DND-41 (cell line): ENCODE measurements around the gene MAP2K2.
"Not testable (repeated sequence)": the region's sequence is repeated elsewhere in the genome, so short reads cannot be mapped to it uniquely, and the experiment has no call there.

Experiments used
- ATAC-seq: fragments of 200-7000 bp; cut with Tn5 transposase; 3 replicates; pipeline ENCODE4 v1.9.1; 2021; ENCODE audit warnings: low read depth; ENCODE audit not compliant: insufficient read depth
- DNase-seq: peaks from one replicate; pipeline ENCODE4 v3.0.0-alpha.2; 2020
- H2AFZ ChIP-seq: 2 replicates; pipeline ENCODE4 v1.6.0; 2012; ENCODE audit warnings: low read depth, low read length
- H3K27ac ChIP-seq: 2 replicates; pipeline ENCODE4 v1.5.1; 2012; ENCODE audit warnings: low read length, inconsistent platforms
- H3K27me3 ChIP-seq: fragments of 200-600 bp; sonication (generic); 2 replicates; pipeline ENCODE4 v1.6.0; 2012; ENCODE audit warnings: low read length, mild to moderate bottlenecking, inconsistent platforms; ENCODE audit not compliant: insufficient read depth, poor library complexity
- H3K36me3 ChIP-seq: 2 replicates; pipeline ENCODE4 v1.5.1; 2012; ENCODE audit warnings: low read length, inconsistent platforms; ENCODE audit not compliant: insufficient read depth
- H3K4me1 ChIP-seq: 2 replicates; pipeline ENCODE4 v1.5.1; 2012; ENCODE audit warnings: mild to moderate bottlenecking, low read length; ENCODE audit not compliant: insufficient read depth
- H3K4me2 ChIP-seq: 2 replicates; pipeline ENCODE4 v1.6.0; 2012; ENCODE audit warnings: mild to moderate bottlenecking, moderate library complexity, low read length, inconsistent platforms; ENCODE audit not compliant: insufficient read depth
- H3K4me3 ChIP-seq, 2 experiments: fragments of 200-600 bp in 1 of 2; shearing (Covaris generic) in 1 of 2; 2 replicates each; pipeline ENCODE4 v1.5.1; 2012 to 2016; ENCODE audit warnings: inconsistent platforms in 2 of 2, low read length in 2 of 2, mild to moderate bottlenecking in 2 of 2, low read depth in 1 of 2, moderate library complexity in 1 of 2
- H3K79me2 ChIP-seq: 2 replicates; pipeline ENCODE4 v1.6.0; 2012; ENCODE audit warnings: low read length, inconsistent platforms; ENCODE audit not compliant: insufficient read depth
- H3K9ac ChIP-seq: 2 replicates; pipeline ENCODE4 v1.6.0; 2012; ENCODE audit warnings: low read depth, mild to moderate bottlenecking, inconsistent platforms, low read length, moderate library complexity
- H3K9me3 ChIP-seq: 2 replicates; pipeline ENCODE4 v1.5.1; 2012; ENCODE audit warnings: low read length, moderate library complexity, mild to moderate bottlenecking, inconsistent platforms; ENCODE audit not compliant: insufficient read depth, severe bottlenecking
- H4K20me1 ChIP-seq: 2 replicates; pipeline ENCODE4 v1.6.0; 2012; ENCODE audit warnings: low read length; ENCODE audit not compliant: insufficient read depth
- EZH2 ChIP-seq: IDR thresholded peaks from 3 replicates; pipeline ENCODE4 v1.6.1; 2012; ENCODE audit warnings: borderline replicate concordance, low read depth, mild to moderate bottlenecking, moderate library complexity, low read length, inconsistent platforms; ENCODE audit not compliant: severe bottlenecking
- TF ChIP-seq, protein P1 (sequence below): IDR thresholded peaks from 2 replicates; pipeline ENCODE4 v1.5.1; 2012; ENCODE audit warnings: borderline replicate concordance, low read length, moderate library complexity, mild to moderate bottlenecking; ENCODE audit not compliant: poor library complexity, severe bottlenecking; ENCODE audit errors: extremely low read depth

Gene MAP2K2

DNA sequence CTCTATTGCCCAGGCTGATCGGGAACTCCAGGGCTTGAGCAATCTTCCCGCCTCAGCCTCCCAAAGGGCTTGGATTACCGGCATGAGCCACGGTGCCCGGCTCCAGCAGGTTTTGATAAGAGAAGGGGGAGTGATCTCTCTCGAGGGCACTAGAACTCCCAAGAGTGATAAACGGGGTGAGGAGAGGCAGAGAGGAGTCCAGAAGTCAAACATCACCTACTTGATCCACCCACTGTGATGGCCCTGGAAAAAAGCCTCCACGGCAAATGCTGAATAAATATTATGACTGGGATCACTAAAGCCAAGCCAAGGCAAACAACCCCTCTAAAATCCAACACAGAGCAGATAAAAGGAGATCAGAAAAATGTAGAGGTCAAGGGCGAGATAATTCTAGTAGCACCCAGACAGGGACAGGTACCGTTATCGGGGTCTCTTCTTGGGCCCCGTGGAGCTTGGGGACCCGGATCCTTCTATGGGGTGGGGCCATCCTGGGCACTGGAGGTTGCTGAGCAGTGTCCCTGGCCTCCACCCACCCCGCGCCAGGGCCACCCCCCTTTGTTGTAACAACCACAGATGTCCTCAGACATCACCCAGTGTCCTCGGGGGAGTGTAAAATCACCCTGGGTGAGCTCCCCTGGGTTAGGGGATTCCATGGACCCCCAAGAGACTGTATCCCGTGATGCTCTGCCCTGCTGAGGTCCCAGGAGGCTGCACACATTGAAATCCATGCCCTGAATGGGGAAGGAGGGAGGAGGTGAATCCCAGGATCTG lies 25.8 kb upstream of the MAP2K2 start:
- no peaks in the 10 kb centered on the region for H3K36me3 ChIP-seq
- no peaks in the 10 kb centered on the region for H3K9me3 ChIP-seq
- no peak for TF ChIP-seq EZH2
- TF ChIP-seq, protein P1, sequence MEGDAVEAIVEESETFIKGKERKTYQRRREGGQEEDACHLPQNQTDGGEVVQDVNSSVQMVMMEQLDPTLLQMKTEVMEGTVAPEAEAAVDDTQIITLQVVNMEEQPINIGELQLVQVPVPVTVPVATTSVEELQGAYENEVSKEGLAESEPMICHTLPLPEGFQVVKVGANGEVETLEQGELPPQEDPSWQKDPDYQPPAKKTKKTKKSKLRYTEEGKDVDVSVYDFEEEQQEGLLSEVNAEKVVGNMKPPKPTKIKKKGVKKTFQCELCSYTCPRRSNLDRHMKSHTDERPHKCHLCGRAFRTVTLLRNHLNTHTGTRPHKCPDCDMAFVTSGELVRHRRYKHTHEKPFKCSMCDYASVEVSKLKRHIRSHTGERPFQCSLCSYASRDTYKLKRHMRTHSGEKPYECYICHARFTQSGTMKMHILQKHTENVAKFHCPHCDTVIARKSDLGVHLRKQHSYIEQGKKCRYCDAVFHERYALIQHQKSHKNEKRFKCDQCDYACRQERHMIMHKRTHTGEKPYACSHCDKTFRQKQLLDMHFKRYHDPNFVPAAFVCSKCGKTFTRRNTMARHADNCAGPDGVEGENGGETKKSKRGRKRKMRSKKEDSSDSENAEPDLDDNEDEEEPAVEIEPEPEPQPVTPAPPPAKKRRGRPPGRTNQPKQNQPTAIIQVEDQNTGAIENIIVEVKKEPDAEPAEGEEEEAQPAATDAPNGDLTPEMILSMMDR, result no peak
- H3K27me3 ChIP-seq, result no peaks in the 10 kb centered on the region
- H3K27ac ChIP-seq, result no peak overlapping the region
- H3K4me1 ChIP-seq, result peaks cover 8% of the 10 kb centered on the region
- no peaks in the 10 kb centered on the region for H3K79me2 ChIP-seq
- DNase-seq (no peak), ATAC-seq (no peak)
- H3K4me3 ChIP-seq, result no peak overlapping the region
- no peak overlapping the region for H3K4me2 ChIP-seq
- no peak overlapping the region for H2AFZ ChIP-seq
- H3K9ac ChIP-seq, result no peak overlapping the region
- no peaks in the 10 kb centered on the region for H4K20me1 ChIP-seq

DNA sequence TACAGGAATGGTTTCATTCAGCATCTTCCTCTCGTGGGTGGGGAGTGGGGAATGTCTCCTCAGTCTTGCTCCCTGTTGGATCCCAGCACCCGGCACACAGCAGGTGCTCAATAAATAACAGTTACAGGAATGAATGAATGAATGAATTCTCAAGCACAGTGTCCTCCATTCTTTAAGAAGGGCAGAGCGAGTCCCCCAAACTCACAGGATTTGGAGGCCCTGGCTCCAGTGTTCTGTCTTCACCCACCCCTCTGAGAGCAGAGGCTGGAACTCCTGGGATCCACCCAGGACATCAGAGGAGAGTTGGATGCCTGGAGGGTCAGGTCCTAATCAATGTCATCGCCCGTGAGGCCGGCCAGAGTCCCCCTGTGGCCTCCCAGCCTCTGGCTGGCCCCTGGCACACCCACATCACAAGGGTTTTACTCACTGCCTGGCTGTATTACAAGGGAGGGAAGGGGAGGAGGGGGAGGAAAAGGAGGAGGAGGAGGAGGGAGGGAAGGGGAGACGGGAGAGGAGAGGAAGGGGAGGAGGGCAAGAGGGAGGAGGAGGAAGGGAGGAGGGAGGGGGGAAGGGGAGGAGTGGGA lies 20.8 kb upstream of the MAP2K2 start:
- Histone ChIP-seq H3K4me2 (no peak overlapping the region), H3K36me3 (no peaks in the 10 kb centered on the region), H3K79me2 (no peaks in the 10 kb centered on the region), H2AFZ (no peak overlapping the region), H3K4me3 (no peak overlapping the region), H3K9me3 (no peaks in the 10 kb centered on the region), H4K20me1 (no peaks in the 10 kb centered on the region), H3K4me1 (peaks cover 9% of the 10 kb centered on the region), H3K27me3 (no peaks in the 10 kb centered on the region), H3K27ac (no peak overlapping the region), H3K9ac (no peak overlapping the region)
- ATAC-seq, result no peak
- DNase-seq, result no peak
- TF ChIP-seq, protein P1, result no peak
- no peak for TF ChIP-seq EZH2

DNA sequence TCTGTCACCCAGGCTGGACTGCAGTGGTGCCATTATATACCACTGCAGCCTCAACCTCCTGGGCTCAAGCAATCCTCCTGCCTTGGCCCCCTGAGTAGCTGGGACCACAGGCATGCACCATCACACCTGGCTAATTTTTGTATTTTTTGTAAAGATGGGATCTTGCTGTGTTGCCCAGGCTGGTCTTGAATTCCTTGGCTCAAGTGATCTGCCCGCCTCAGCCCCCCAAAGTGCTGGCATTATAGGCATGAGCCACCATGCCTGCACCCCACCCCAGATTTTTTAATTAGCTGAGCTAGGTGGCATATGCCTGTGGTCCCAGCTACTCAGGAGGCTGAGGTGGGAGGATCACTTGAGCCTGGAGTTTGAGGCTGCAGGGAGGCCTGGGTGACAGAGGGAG lies 19.0 kb upstream of the MAP2K2 start:
- not testable (repeated sequence) for H3K27me3 ChIP-seq, H3K9ac ChIP-seq

DNA sequence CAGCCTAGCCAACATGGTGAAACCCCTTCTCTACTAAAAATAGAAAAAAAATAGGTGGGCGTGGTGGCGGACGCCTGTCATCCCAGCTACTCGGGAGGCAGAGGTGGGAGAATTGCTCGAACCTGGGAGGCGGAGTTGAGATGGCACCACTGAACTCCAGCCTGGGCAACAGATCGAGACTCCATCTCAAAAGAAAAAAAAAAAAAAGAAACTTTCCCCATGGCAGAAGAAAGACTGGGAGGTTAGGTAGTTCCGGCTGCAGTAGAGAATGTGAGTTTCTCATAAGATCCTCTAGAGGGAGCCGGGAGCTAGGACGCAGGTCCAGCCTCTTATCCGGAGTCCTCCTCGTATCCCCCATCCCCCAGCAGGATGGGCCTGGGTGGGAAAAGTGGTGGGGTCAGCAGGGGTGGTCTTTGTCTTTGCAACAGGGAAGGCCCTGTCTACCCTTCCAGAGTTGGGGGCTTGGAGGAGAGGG lies 16.4 kb upstream of the MAP2K2 start:
- H3K27me3 ChIP-seq, result no peaks in the 10 kb centered on the region
- no peaks in the 10 kb centered on the region for H3K36me3 ChIP-seq
- H3K4me1 ChIP-seq, result peaks cover 12% of the 10 kb centered on the region
- no peak overlapping the region for H2AFZ ChIP-seq
- no peaks in the 10 kb centered on the region for H4K20me1 ChIP-seq
- ATAC-seq, result peak; percentile 78
- no peak overlapping the region for H3K4me3 ChIP-seq
- H3K27ac ChIP-seq, result no peak overlapping the region
- no peaks in the 10 kb centered on the region for H3K9me3 ChIP-seq
- peak; percentile 36 for DNase-seq
- H3K79me2 ChIP-seq, result no peaks in the 10 kb centered on the region
- H3K4me2 ChIP-seq, result peak overlapping the region; percentile 33; the same call in 1 of the 2 replicates
- H3K9ac ChIP-seq, result no peak overlapping the region
- TF ChIP-seq, protein P1, result peak; percentile 69
- no peak for TF ChIP-seq EZH2

More for the DNA sequence above, 19.0 kb upstream of the MAP2K2 start:
- not testable (repeated sequence) for DNase-seq, H2AFZ ChIP-seq, H3K4me3 ChIP-seq, H3K27ac ChIP-seq, H3K36me3 ChIP-seq, H3K79me2 ChIP-seq, H3K4me2 ChIP-seq, ATAC-seq, H3K9me3 ChIP-seq, H4K20me1 ChIP-seq
- H3K4me1 ChIP-seq, result peaks cover 12% of the 10 kb centered on the region
